HepG2 (cell line): ENCODE results near the gene SLC26A4. TPM values are rescaled to one million over a fixed set of nuclear protein-coding genes. Genes with fewer than 3 reads are reported as not detected.
A peak's percentile ranks its signal among the peaks of the same experiment; 100 is the strongest.

Experiments used
- ASH2L ChIP-seq: fragments of 300-600, 200-600 bp; sonication (generic); IDR thresholded peaks from 2 replicates; pipeline ENCODE4 v1.7.0; 2017; ENCODE audit warnings: low read depth, mild to moderate bottlenecking, moderate library complexity, mixed read lengths, low read length; ENCODE audit not compliant: insufficient read length
- DMTF1 ChIP-seq: sonication (generic); formaldehyde crosslinking; IDR thresholded peaks from 2 replicates; pipeline ENCODE4 v1.4.0; 2020; ENCODE audit warnings: mild to moderate bottlenecking, missing genetic modification reagents
- FOSL1 ChIP-seq: sonication (generic); formaldehyde crosslinking; IDR thresholded peaks from 2 replicates; pipeline ENCODE4 v1.9.0; 2021; ENCODE audit warnings: missing genetic modification reagents, borderline replicate concordance
- FOXC1 ChIP-seq: sonication (generic); formaldehyde crosslinking; IDR thresholded peaks from 2 replicates; pipeline ENCODE4 v1.8.0; 2022; ENCODE audit warnings: mild to moderate bottlenecking, missing genetic modification reagents, borderline replicate concordance
- HMGA1 ChIP-seq: sonication (generic); formaldehyde crosslinking; conservative IDR thresholded peaks from 2 replicates; pipeline ENCODE4 v1.4.0; 2020; ENCODE audit warnings: missing genetic modification reagents
- MIER2 ChIP-seq: IDR thresholded peaks from 2 replicates; pipeline ENCODE4 v1.6.1; 2016; ENCODE audit warnings: missing biosample characterization, missing genetic modification reagents
- POLR2A ChIP-seq, 2 experiments: IDR thresholded peaks; 2 replicates each; pipeline ENCODE4 v1.6.1; 2011; ENCODE audit warnings: low read depth in 2 of 2, low read length in 2 of 2, mild to moderate bottlenecking in 1 of 2, moderate library complexity in 1 of 2; ENCODE audit not compliant: insufficient read depth in 1 of 2
- REST ChIP-seq, 2 experiments: IDR thresholded peaks; 2 replicates each; pipeline ENCODE4 v1.6.1; 2011 to 2012; ENCODE audit warnings: low read length in 2 of 2, borderline replicate concordance in 1 of 2, low read depth in 1 of 2, mild to moderate bottlenecking in 1 of 2, moderate library complexity in 1 of 2
- SIN3B ChIP-seq: fragments of 150-350 bp; IDR thresholded peaks from 2 replicates; pipeline ENCODE4 v1.6.1; 2014; ENCODE audit warnings: low read length
- WIZ ChIP-seq: sonication (generic); formaldehyde crosslinking; IDR thresholded peaks from 2 replicates; pipeline ENCODE4 v1.5.1; 2020; ENCODE audit warnings: mild to moderate bottlenecking, missing genetic modification reagents
- ZNF142 ChIP-seq: sonication (generic); formaldehyde crosslinking; IDR thresholded peaks from 2 replicates; pipeline ENCODE4 v1.4.0; 2020; ENCODE audit warnings: missing genetic modification reagents
- ZNF547 ChIP-seq: sonication (generic); formaldehyde crosslinking; IDR thresholded peaks from 2 replicates; pipeline ENCODE4 v1.5.1; 2020; ENCODE audit warnings: mild to moderate bottlenecking, missing genetic modification reagents
- ZNF691 ChIP-seq: sonication (generic); formaldehyde crosslinking; IDR thresholded peaks from 2 replicates; pipeline ENCODE4 v1.4.0; 2020; ENCODE audit warnings: missing genetic modification reagents, low read depth, mild to moderate bottlenecking, borderline replicate concordance
- polyA plus RNA-seq, 8 experiments: library from polyadenylated mRNA; depleted of rRNA in 3 of 8; stranded (reverse) in 7 of 8; unstranded in 1 of 8; fragments of >200 nt; fragmentation: Illumina TruSeq in 4 of 8; extraction: Trizol in 4 of 8; gene quantifications; 2 replicates each; pipeline versions ENCODE4 v1.2.1 to v1.2.3, GENCODE V29; 2011 to 2016; ENCODE audit warnings: low read depth in 4 of 8, missing spikeins in 1 of 8, mixed read lengths in 1 of 8; ENCODE audit not compliant: insufficient read depth in 1 of 8
- total RNA-seq, 5 experiments: library from RNA; depleted of rRNA; stranded (reverse); fragments of >200 nt; fragmentation: Illumina TruSeq; extraction: Trizol; gene quantifications; 2 replicates each; pipeline ENCODE4 v1.2.3, GENCODE V29; 2016; ENCODE audit warnings: low read depth in 1 of 5
- TF ChIP-seq, protein P1 (sequence below): sonication (generic); formaldehyde crosslinking; IDR thresholded peaks from 2 replicates; pipeline ENCODE4 v1.5.1; 2020; ENCODE audit warnings: missing genetic modification reagents, mild to moderate bottlenecking, borderline replicate concordance

Gene SLC26A4
- total and polyA plus RNA-seq, 2 of the 13 experiments (the other 11 are each of a cell fraction or from before 2014, with no cell fraction given): 0.08 to 0.11 TPM

DNA sequence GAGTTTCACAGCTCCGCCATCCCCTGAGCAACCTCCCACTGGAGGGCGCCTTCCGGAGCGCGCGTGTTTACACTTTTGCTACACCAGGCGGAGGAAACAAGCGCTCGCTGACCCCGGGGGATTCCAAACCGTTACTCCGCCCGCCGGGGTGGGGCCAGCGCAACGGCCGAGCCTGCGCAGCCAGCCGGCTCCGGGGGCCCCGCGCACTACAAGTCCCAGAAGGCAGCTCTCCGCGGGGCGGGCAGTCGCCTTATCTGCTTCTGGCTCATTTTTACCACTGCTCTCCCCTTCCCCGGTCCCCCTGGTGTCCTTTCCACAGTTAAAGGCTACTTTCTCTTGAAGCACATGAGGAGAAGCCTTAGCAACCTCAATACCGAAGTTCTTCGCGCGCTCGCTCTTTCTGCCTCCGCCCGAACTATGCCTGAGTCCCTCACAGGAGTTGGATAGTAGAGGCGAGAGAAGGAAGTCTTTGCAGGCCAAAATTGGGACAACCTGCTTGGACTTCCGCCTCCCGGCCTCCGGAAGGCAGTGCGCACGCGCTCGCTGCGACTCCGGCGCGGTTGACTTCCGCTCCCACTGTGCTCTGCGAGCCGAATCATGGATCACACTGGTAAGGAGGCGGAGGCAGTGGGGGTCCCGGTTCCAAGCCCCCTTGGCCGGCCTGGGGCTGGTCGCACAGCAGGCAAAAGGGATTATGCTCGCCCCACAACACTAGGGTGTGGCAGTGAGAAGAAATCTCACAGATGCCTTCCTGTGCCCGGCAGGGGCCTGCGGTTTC lies 83.1 kb downstream of the SLC26A4 start, which contains the start of gene CBLL1 (continued):
- TF ChIP-seq ASH2L: peak; percentile 93
- TF ChIP-seq, protein P1, sequence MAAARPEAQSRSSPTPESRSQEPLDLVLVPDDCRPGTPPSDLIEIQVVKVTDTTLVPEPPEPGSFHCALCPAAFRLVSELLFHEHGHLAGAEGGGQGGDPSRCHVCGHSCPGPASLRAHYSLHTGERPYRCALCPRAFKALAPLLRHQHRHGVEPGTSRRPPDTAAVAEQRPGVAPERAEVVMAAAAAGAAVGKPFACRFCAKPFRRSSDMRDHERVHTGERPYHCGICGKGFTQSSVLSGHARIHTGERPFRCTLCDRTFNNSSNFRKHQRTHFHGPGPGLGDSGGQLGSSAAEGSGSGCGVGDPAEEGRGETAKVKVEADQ (CRISPR knock-in tag): peak; percentile 96
- no peak; the same call in none of the 2 replicates for TF ChIP-seq MIER2 (CRISPR knock-in tag)
- 0 out of 2 replicates have a peak, but pooled peaks have one; percentile 43 for TF ChIP-seq ZNF142
- TF ChIP-seq FOSL1 (CRISPR knock-in tag): no peak
- TF ChIP-seq ZNF691 (CRISPR knock-in tag): no peak
- TF ChIP-seq SIN3B: no peak
- peak; percentile 78; the same call in 1 of the 2 replicates for TF ChIP-seq FOXC1
- peak; percentile 83 for TF ChIP-seq POLR2A (IDR thresholded peaks at IDR 0.05; ENCODE audit: insufficient read depth in 1 of 2, low read depth in 2 of 2, low read length in 2 of 2)
- TF ChIP-seq WIZ: no peak
- TF ChIP-seq DMTF1 (CRISPR knock-in tag): no peak
- peak; percentile 22; the same call in 1 of the 2 replicates for TF ChIP-seq ZNF547 (CRISPR knock-in tag)
- no peak for TF ChIP-seq HMGA1 (CRISPR knock-in tag)
- 0 out of 4 replicates have a peak, but pooled peaks of 1 of the 2 experiments have one; percentile 14 for TF ChIP-seq REST (IDR thresholded peaks at IDR 0.05; ENCODE audit: borderline replicate concordance in 1 of 2, low read depth in 1 of 2, low read length in 2 of 2)
